OCI-M2 (cell line): ENCODE results near the gene EXO5.
"Not testable (repeated sequence)": the region's sequence is repeated elsewhere in the genome, so short reads cannot be mapped to it uniquely, and the experiment has no call there.

Experiments
- DNase-seq: peaks from one replicate; lab custom pipeline; 2025; ENCODE audit not compliant: unreplicated experiment; lab: John Stamatoyannopoulos, UW

EXO5 gene

GRCh38 chr1:40546957-40547356 is 38.4 kb downstream of the EXO5 start:
- no peak for DNase-seq

GRCh38 chr1:40553017-40553416 is 44.5 kb downstream of the EXO5 start:
- DNase-seq: no peak

GRCh38 chr1:40554807-40555206 is 46.2 kb downstream of the EXO5 start:
- DNase-seq: not testable (repeated sequence)

- no peak for DNase-seq
Measured at GRCh38 chr1:40556121-40556520, 47.6 kb downstream of the EXO5 start.

GRCh38 chr1:40558241-40558640 is 49.7 kb downstream of the EXO5 start:
- not testable (repeated sequence) for DNase-seq

GRCh38 chr1:40562185-40562584 is 53.6 kb downstream of the EXO5 start:
- no peak for DNase-seq

- no peak for DNase-seq
Measured at GRCh38 chr1:40563266-40563665, 54.7 kb downstream of the EXO5 start.

GRCh38 chr1:40564506-40564905 is 55.9 kb downstream of the EXO5 start:
- DNase-seq: no peak

GRCh38 chr1:40564913-40565312 is 56.3 kb downstream of the EXO5 start:
- DNase-seq: no peak
